ENCODE results near the gene OCRL.

- TF ChIP-seq CTCF (IDR thresholded peaks at IDR 0.05; ENCODE audit: low read depth, low read length, poor library complexity, severe bottlenecking) (peak; percentile 48), EZH2phosphoT487 (IDR thresholded peaks at IDR 0.05; ENCODE audit: borderline replicate concordance, low read length) (no peak)
Measured at GRCh38 chrX:129606918-129607317, 66.9 kb downstream of the OCRL start.

Data from DOHH2 (cell line).